HL-60/S4 treated with retinoic acid at 250 ng/mL for 4 days and 3 days (cell line): ENCODE data around the gene TARBP1.

ENCODE experiments used
- in situ Hi-C: fragments of 300-500 bp; cut with MboI; formaldehyde crosslinking; loops from 2 replicates; pipeline ENCODE4 v1.7.0; 2022; ENCODE audit warnings: low sequenced_read_pairs

The TARBP1 gene

DNA sequence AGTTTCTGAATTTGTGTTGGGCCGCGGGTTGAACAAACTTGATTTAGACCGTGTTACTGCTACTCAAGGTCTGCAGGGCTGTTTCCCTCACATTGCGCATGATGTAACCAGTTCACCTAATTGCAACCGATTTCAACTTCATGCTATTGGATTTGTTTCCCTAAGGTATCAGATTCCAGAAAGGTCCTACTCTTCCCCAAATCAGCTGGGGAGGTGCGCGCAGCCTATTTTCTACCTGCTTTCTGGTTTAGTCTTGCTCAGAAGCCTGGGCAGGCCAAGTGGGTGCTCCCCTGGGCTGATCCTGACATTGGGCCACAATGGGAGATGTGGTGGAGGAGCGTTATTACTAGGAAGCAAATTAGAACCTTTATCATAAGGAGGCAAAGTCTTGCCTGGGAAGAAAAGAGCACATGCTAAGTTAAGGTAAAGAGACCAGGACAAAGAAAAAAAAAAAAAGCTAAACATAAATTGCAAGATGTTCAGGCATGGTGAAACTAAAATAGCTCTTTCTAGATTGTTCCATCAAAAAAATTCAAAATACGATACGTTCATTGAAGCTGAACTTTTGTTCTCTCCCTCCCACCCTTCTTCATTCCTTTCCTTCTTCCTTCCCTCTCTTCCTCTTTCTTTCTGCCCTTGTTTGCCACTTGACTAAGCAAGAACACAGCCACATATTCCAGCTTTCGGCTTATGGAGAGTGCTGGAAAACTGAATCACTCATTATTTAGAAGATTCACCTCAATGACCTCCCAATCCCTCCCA, 28.8 kb upstream of the TARBP1 start:
- in situ Hi-C loops = no loop called here

DNA sequence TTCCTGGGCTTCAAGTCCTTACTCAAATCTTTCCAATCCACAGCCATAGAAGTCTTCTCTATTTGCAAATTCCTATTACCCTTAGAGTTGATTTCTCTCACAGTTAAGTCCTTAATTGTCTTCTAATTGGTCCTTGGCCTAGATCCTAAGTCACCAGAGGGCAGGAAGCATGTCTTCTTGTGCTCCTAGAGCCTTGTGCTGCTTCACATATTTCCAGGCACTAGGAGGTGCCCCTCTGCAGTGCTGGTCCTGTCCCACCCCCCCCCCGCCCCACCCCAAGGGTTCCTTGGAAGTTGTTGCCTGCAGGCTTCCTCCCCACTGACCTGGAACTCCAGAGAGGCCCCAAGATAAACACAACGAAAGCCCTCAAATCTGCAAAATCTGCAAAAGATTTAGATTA, 28.1 kb upstream of the TARBP1 start:
- in situ Hi-C loops = no loop called here

GRCh38 chr1:234505769-234506102, 26.8 kb upstream of the TARBP1 start:
- in situ Hi-C loops = no loop called here

DNA sequence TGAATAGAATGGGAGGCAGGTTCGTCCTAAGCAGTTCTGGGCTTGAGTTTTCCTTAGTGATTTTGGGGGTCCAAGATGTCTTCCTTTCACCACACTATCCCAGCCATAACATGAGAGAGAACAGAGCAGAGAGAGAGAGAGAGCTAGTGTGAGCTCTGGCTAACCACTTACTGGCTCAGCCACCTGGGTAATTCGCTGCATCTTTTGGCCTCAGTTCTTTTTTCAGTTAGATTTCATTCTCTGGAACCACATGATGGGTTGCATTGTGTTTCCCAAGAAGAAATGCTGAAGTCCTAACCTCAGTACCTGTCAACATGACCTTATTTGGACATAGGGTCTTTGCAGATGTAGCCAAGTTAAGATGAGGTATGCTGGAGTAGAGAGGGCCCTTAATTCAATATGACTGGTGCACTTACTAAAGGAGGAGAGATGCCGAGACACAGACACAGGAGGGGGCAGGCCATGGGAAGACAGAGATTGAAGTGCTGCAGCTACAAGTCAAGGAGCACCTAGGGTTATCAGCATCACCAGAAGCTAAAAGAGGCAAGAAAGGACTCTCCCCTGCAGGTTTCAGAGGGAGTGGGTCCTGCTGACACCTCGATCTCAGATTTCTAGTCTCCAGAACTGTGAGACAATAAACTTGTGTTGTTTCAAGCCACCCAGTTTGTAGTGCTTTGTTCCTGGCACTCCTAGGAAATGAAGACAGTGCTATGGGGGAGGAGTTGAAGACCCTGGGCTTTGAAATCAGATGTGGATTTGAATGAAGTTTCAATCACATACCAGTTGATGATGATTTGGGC, 26.2 kb upstream of the TARBP1 start:
- in situ Hi-C loops = loop anchor here (5.0 kb wide), 1 partner anchor 87 kb away; no protein-coding TSS in a partner anchor

DNA sequence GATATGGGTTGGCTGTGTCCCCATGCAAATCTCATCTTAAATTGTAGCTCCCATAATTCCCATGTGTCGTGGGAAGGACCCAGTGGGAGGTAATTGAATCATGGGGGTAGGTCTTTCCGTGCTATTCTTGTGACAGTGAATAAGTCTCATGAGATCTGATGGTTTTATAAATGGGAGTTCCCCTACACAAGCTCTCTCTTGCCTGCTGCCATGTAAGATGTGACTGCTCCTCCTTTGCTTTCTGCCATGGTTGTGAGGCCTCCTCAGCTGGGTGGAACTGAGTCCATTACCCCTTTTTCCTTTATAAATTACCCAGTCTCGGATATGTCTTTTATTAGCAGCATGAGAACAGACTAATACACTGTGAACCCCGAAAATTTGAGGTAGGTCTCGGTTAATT, 25.3 kb upstream of the TARBP1 start:
- in situ Hi-C loops = loop anchor here (5.0 kb wide), 1 partner anchor 88 kb away; no protein-coding TSS in a partner anchor

DNA sequence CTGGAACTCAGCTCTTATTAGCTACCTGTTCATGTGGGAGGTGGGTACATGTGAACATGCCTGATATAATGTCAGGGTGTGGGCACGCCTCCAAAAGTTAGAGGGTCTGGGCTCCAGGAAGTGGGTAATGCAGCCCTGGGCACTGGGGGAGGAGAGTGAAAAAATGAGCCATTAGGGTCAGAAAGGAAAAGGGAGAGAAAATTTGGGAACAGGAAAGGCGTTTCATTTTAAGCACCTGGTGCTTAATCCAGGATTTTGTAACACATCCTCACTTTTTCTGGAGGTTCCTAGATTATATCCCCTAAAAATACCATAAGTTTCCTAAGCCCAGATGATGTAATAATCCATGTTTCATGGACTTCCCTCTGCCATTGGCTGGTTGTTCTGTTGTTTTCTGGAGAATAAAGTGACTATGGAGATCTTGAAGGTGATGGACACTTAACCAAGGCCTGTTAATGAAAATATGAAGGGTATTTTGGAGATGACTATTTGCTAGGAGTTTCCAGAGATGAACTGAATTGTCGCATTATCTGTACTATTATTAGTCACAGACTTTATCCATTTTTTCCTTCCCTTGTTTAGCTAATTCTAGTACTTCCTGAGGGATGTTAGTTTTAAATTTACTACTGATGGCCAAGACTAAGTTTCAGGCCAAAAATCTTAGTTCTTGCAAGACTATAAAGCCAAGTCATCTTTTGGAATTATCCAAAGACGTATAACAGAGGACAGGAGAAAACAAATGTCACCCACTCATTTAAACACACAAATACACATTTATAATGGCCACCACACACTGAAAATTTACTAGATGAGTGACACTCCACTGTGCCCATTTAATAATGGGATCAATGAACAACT, 24.4 kb upstream of the TARBP1 start:
- in situ Hi-C loops = loop anchor here (5.0 kb wide), 1 partner anchor 89 kb away; no protein-coding TSS in a partner anchor

DNA sequence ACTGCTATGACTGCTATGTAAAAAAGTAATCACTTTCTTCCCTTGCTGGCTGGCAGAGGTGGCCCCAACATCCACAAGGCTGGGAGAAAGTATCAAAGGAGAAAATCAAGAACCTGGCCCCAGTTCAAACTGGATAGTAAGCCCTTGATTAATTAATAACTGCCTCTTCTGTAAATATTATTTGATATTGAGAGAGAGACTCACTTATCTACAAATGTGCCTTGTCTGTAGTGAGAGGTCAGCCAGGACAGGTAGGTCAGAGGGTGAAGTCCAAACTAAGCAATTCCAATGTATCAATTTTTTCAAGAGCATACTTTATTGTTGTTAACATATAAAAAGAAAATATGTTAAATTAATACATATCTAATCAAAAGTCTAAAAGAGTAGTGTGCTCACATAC, 23.8 kb upstream of the TARBP1 start:
- in situ Hi-C loops = loop anchor here (5.0 kb wide), 1 partner anchor 90 kb away; no protein-coding TSS in a partner anchor

- in situ Hi-C loops = loop anchor here (5.0 kb wide), 1 partner anchor 92 kb away; no protein-coding TSS in a partner anchor
Measured at GRCh38 chr1:234500269-234500668, 21.3 kb upstream of the TARBP1 start.

- in situ Hi-C loops = loop anchor here (5.0 to 25.0 kb wide), 5 partner anchors 92 to 912 kb away; no protein-coding TSS in a partner anchor
Measured at GRCh38 chr1:234499943-234500245, 20.9 kb upstream of the TARBP1 start.

GRCh38 chr1:234499119-234499942, 20.4 kb upstream of the TARBP1 start:
- in situ Hi-C loops = loop anchor here (5.0 to 25.0 kb wide), 4 partner anchors 338 to 913 kb away; no protein-coding TSS in a partner anchor

- in situ Hi-C loops = loop anchor here (5.0 to 25.0 kb wide), 4 partner anchors 339 to 914 kb away; no protein-coding TSS in a partner anchor
Measured at GRCh38 chr1:234498448-234499118, 19.6 kb upstream of the TARBP1 start.

GRCh38 chr1:234497589-234497988, 18.6 kb upstream of the TARBP1 start:
- in situ Hi-C loops = loop anchor here (5.0 to 25.0 kb wide), 4 partner anchors 340 to 915 kb away; no protein-coding TSS in a partner anchor

- in situ Hi-C loops = loop anchor here (5.0 to 25.0 kb wide), 4 partner anchors 342 to 917 kb away; no protein-coding TSS in a partner anchor
Measured at GRCh38 chr1:234495231-234495990, 16.4 kb upstream of the TARBP1 start.

DNA sequence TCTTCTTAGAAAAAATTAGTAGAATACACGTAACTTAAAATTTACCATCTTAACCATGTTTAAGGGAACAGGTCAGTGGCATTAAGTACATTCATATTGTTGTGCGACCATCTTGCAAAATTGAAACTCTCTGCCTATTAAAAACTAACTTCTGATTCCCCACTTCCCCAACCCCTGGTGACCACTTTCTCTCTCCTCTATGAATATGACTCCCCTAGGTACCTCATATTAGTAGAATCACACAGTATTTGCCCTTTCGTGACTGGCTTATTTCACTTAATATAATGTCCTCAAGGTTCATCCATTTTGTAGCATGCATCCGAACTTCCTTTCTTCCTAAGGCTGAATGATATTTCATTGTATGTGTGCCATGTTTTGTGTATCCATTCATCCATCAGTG, 15.1 kb upstream of the TARBP1 start:
- in situ Hi-C loops = loop anchor here (10.0 to 25.0 kb wide), 3 partner anchors 343 to 918 kb away; no protein-coding TSS in a partner anchor

DNA sequence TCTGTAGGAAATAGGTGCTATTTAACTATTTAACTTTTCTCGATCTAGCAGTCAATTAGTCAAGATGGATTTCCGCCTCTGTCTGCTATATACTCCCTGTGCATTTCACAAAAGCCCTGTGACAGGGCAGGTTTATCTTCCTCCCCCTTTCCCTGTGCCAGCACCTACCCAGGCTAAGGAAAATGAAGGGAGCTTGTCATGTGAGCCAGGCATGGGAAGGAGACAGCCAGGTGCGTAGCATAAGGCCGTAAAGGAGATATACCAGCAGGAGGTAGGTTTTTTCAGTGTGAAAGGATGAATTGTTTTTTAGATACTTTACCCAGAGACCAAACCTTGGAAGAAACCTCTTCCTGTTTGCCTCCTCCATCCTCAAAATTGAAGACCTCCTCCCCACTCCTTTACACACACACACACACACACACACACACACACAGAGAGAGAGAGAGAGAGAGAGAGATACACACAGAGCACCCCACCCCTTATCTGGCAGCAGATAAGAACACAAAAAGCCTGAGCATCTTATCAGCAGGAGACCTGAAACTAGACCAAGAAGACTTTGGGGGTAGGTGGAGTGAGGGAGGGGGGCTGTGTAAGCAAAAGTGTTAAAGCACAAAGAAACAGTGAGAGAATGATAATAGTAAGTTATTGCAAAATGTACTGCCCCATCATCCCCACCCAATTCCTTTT, 12.0 kb upstream of the TARBP1 start:
- in situ Hi-C loops = loop anchor here (10.0 to 25.0 kb wide), 3 partner anchors 346 to 921 kb away; no protein-coding TSS in a partner anchor

DNA sequence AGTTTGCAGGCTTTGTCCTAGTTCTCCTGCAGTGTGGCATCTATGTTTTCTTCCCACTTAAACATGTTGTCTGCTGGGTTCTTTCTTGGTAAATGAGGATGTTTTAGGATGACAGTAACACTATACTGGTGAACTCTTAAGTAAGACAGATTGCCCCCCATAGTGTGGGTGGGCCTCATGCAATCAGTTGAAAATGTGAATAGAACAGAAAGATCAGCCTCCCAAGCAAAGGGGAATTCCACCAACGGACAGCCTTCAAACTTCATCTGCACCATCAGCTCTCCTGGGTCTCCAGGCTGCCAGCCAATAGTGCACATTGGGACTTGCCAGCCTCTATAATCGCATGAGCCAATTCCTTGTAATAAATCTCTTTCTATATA, 10.7 kb upstream of the TARBP1 start:
- in situ Hi-C loops = loop anchor here (10.0 to 25.0 kb wide), 3 partner anchors 348 to 923 kb away; no protein-coding TSS in a partner anchor

GRCh38 chr1:234489007-234489697, 10.2 kb upstream of the TARBP1 start:
- in situ Hi-C loops = loop anchor here (25.0 kb wide), 2 partner anchors 348 to 923 kb away; no protein-coding TSS in a partner anchor
